ENCODE results near the gene IVNS1ABP. TPM values are rescaled to one million over a fixed set of nuclear protein-coding genes. Genes with fewer than 3 reads are reported as not detected.

IVNS1ABP gene
- total and polyA plus RNA-seq, 9 of the 15 experiments (the other 6 are each of a cell fraction or from before 2014, with no cell fraction given), result 30.6 to 126 (median 77.7) TPM

GRCh38 chr1:185314411-185314810 lies 2.6 kb downstream of the IVNS1ABP start:
- H3K4me1 ChIP-seq (replicated peaks in 1 of 2; ENCODE audit: control insufficient read depth in 2 of 2, insufficient read depth in 2 of 2, low read length in 2 of 2), result peaks cover 20 to 43% of the 10 kb centered on the region in 2 experiments
- TF ChIP-seq CEBPG (CRISPR knock-in tag; IDR thresholded peaks at IDR 0.05) (no peak), CEBPG (tag; conservative IDR thresholded peaks at IDR 0.05 in 1 of 2, IDR thresholded peaks at IDR 0.05 in 1 of 2) (no peak), SMARCE1 (IDR thresholded peaks at IDR 0.05) (no peak), NFATC3 (IDR thresholded peaks at IDR 0.05) (0 out of 2 replicates have a peak, but pooled peaks have one; percentile 59), ARID1B (IDR thresholded peaks at IDR 0.05) (0 out of 2 replicates have a peak, but pooled peaks have one; percentile 8), MYC (IDR thresholded peaks at IDR 0.05; ENCODE audit: low read depth, low read length) (peak; percentile 58), MYC (CRISPR knock-in tag; IDR thresholded peaks at IDR 0.05; ENCODE audit: borderline replicate concordance, low read depth) (no peak), ZNF561 (CRISPR knock-in tag; conservative IDR thresholded peaks at IDR 0.05) (no peak), CTBP1 (IDR thresholded peaks at IDR 0.05; ENCODE audit: borderline replicate concordance) (0 out of 2 replicates have a peak, but pooled peaks have one; percentile 27), FOXM1 (IDR thresholded peaks at IDR 0.05; ENCODE audit: low read depth) (0 out of 2 replicates have a peak, but pooled peaks have one; percentile 11), FOXM1 (CRISPR knock-in tag; IDR thresholded peaks at IDR 0.05; ENCODE audit: low read depth) (no peak), SP1 (CRISPR knock-in tag; IDR thresholded peaks at IDR 0.05) (peak; percentile 33; the same call in 1 of the 2 replicates), RUNX1 (IDR thresholded peaks at IDR 0.05; ENCODE audit: low read depth) (no peak), PHF8 (IDR thresholded peaks at IDR 0.05; ENCODE audit: borderline replicate concordance, low read length) (no peak), KLF16 (IDR thresholded peaks at IDR 0.05) (no peak), ZNF668 (CRISPR knock-in tag; IDR thresholded peaks at IDR 0.05) (no peak), NR1H2 (CRISPR knock-in tag; IDR thresholded peaks at IDR 0.05) (no peak), KDM5B (IDR thresholded peaks at IDR 0.05; ENCODE audit: insufficient replicate concordance, low read depth, low read length) (peak; percentile 43), FOXJ2 (tag; IDR thresholded peaks at IDR 0.05) (no peak), TCF3 (CRISPR knock-in tag; IDR thresholded peaks at IDR 0.05) (0 out of 2 replicates have a peak, but pooled peaks have one; percentile 3)
- TF ChIP-seq, protein P1, sequence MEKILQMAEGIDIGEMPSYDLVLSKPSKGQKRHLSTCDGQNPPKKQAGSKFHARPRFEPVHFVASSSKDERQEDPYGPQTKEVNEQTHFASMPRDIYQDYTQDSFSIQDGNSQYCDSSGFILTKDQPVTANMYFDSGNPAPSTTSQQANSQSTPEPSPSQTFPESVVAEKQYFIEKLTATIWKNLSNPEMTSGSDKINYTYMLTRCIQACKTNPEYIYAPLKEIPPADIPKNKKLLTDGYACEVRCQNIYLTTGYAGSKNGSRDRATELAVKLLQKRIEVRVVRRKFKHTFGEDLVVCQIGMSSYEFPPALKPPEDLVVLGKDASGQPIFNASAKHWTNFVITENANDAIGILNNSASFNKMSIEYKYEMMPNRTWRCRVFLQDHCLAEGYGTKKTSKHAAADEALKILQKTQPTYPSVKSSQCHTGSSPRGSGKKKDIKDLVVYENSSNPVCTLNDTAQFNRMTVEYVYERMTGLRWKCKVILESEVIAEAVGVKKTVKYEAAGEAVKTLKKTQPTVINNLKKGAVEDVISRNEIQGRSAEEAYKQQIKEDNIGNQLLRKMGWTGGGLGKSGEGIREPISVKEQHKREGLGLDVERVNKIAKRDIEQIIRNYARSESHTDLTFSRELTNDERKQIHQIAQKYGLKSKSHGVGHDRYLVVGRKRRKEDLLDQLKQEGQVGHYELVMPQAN (IDR thresholded peaks at IDR 0.05; ENCODE audit: borderline replicate concordance), result peak; percentile 41; the same call in 1 of the 2 replicates
- TF ChIP-seq, protein P2, sequence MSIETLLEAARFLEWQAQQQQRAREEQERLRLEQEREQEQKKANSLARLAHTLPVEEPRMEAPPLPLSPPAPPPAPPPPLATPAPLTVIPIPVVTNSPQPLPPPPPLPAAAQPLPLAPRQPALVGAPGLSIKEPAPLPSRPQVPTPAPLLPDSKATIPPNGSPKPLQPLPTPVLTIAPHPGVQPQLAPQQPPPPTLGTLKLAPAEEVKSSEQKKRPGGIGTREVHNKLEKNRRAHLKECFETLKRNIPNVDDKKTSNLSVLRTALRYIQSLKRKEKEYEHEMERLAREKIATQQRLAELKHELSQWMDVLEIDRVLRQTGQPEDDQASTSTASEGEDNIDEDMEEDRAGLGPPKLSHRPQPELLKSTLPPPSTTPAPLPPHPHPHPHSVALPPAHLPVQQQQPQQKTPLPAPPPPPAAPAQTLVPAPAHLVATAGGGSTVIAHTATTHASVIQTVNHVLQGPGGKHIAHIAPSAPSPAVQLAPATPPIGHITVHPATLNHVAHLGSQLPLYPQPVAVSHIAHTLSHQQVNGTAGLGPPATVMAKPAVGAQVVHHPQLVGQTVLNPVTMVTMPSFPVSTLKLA (conservative IDR thresholded peaks at IDR 0.05), result 0 out of 4 replicates have a peak, but pooled peaks of 1 of the 2 experiments have one; percentile 19

More at GRCh38 chr1:185314411-185314810, 2.6 kb downstream of the IVNS1ABP start:
- H3K27me3 ChIP-seq (ENCODE audit: control insufficient read depth in 2 of 2, insufficient read depth in 2 of 2, low read length in 2 of 2), result no peaks in the 10 kb centered on the region
- peak overlapping the region; percentile 36 for H3K27ac ChIP-seq (ENCODE audit: extremely low read depth, low read depth, low read length)
- H3K79me2 ChIP-seq (ENCODE audit: control insufficient read depth, insufficient read depth, low read length), result peaks cover 85% of the 10 kb centered on the region
- in situ Hi-C loops (cut with MboI), result no loop called here
- no peaks in the 10 kb centered on the region for H3K9me3 ChIP-seq (replicated peaks; ENCODE audit: control insufficient read depth, insufficient read depth, low read depth, low read length)
- CTCF ChIA-PET (ENCODE audit: low intra/inter-chr PET ratio), result no interaction called here
- BruUV-seq (replicated peaks), result no TSS peak
- H2AFZ ChIP-seq (ENCODE audit: low read depth, low read length), result no peak overlapping the region
- peak overlapping the region in 1 of 2 experiments; percentile 89; a peak in 2 of 4 replicates for H3K9ac ChIP-seq (ENCODE audit: insufficient read depth in 1 of 2, low read depth in 2 of 2, low read length in 2 of 2)
- H3K4me3 ChIP-seq, result peak overlapping the region; percentile 77
- H3K9me1 ChIP-seq (ENCODE audit: control insufficient read depth, insufficient read depth, low read length), result no peaks in the 10 kb centered on the region
- H3K4me2 ChIP-seq (ENCODE audit: insufficient read depth, low read length), result peak overlapping the region; percentile 89
- FAIRE-seq (no peak), ATAC-seq (0 out of 3 replicates have a peak, but pooled peaks have one; percentile 5), DNase-seq (ENCODE audit: extremely low read depth in 1 of 4, low spot score in 3 of 4) (peak in 1 of 4 experiments; percentile 35)
- H3K36me3 ChIP-seq (ENCODE audit: control insufficient read depth, insufficient read depth, low read length), result peaks cover 37% of the 10 kb centered on the region
- intact Hi-C loops (cut with micrococcal nuclease), result loop anchor here (10.0 kb wide), 4 partner anchors 110 to 800 kb away; partner anchors contain the start of genes EDEM3 and RNF2
- POLR2A ChIA-PET, result interaction anchor here (0.9 to 2.0 kb wide), 7 partner anchors 8 to 562 kb away, joined by 3 to 7 read pairs (median 4); no protein-coding TSS in a partner anchor
- WGBS (ENCODE audit: insufficient coverage, low coverage, missing lambda C conversion rate), result 0% methylated on average over 1 of the region's 1 CpG
- peaks cover 29% of the 10 kb centered on the region for H4K20me1 ChIP-seq (replicated peaks; ENCODE audit: control insufficient read depth, insufficient read depth, low read length)
